H1 (cell line): ENCODE data around the gene CTF1. TPM values are rescaled to one million over a fixed set of nuclear protein-coding genes. Genes with fewer than 3 reads are reported as not detected.

ENCODE experiments used
- CTCF ChIA-PET: fragments of 300-600 bp; sonication (Branson Sonifier 250); formaldehyde crosslinking; loops from one replicate; lab custom pipeline; 2021; ENCODE audit not compliant: partially characterized antibody; lab: Charles Lee
- POLR2A ChIA-PET: fragments of 300-600 bp; sonication (Branson Sonifier 250); formaldehyde crosslinking; loops from one replicate; lab custom pipeline; 2021; ENCODE audit warnings: inconsistent platforms; ENCODE audit not compliant: partially characterized antibody; lab: Charles Lee
- DNase-seq, 2 experiments: peaks; one replicate each; pipeline versions ENCODE4 v3.0.0 to v3.0.0-alpha.2; 2010 to 2022; ENCODE audit warnings: low spot score in 2 of 2, low read depth in 1 of 2, mixed read lengths in 1 of 2
- FAIRE-seq: peaks from 2 replicates; lab custom pipeline; 2011; peaks lifted over from hg19 to GRCh38; lab: Jason Lieb, UNC
- H2AFZ ChIP-seq: 2 replicates; pipeline ENCODE4 v1.8.1; 2012; ENCODE audit warnings: low read length, inconsistent platforms
- H2AK5ac ChIP-seq: 2 replicates; pipeline ENCODE4 v1.6.1; 2013; ENCODE audit warnings: low read depth, low read length
- H2BK120ac ChIP-seq: replicated peaks from 2 replicates; pipeline ENCODE3; 2013; ENCODE audit warnings: low read depth, low read length, inconsistent platforms
- H2BK12ac ChIP-seq: 2 replicates; pipeline ENCODE4 v1.6.1; 2013; ENCODE audit warnings: low read depth, low read length
- H2BK15ac ChIP-seq: 2 replicates; pipeline ENCODE4 v1.6.1; 2013; ENCODE audit warnings: low read length
- H2BK20ac ChIP-seq: 2 replicates; pipeline ENCODE4 v1.6.1; 2013; ENCODE audit warnings: low read length
- H2BK5ac ChIP-seq: 2 replicates; pipeline ENCODE4 v1.6.1; 2013; ENCODE audit warnings: low read depth, low read length
- H3K14ac ChIP-seq: 2 replicates; pipeline ENCODE4 v1.6.1; 2013; ENCODE audit warnings: inconsistent platforms; ENCODE audit not compliant: insufficient read length
- H3K18ac ChIP-seq: 2 replicates; pipeline ENCODE4 v1.6.1; 2013; ENCODE audit warnings: low read length; ENCODE audit errors: extremely low read depth
- H3K23ac ChIP-seq: 2 replicates; pipeline ENCODE4 v1.6.1; 2013; ENCODE audit warnings: inconsistent platforms; ENCODE audit not compliant: insufficient read length
- H3K23me2 ChIP-seq: 2 replicates; pipeline ENCODE4 v1.6.1; 2013; ENCODE audit warnings: low read depth, low read length
- H3K27ac ChIP-seq: 2 replicates; pipeline ENCODE4 v1.6.1; 2011; ENCODE audit warnings: low read depth, low read length, inconsistent platforms
- H3K27me3 ChIP-seq, 4 experiments: replicated peaks in 1 of 4; 1 replicate in 1 of 4; 2 replicates in 3 of 4; pipeline versions ENCODE4 v1.6.1 to v1.8.1; 2011 to 2013; ENCODE audit warnings: low read length in 3 of 4, mild to moderate bottlenecking in 3 of 4, inconsistent platforms in 2 of 4, mixed read lengths in 2 of 4, moderate library complexity in 1 of 4; ENCODE audit not compliant: control insufficient read depth in 3 of 4, insufficient read depth in 3 of 4; ENCODE audit errors: extremely low read depth in 1 of 4
- H3K36me3 ChIP-seq, 4 experiments: 2 replicates each; pipeline versions ENCODE4 v1.6.1 to v1.8.1; 2011 to 2013; ENCODE audit warnings: mild to moderate bottlenecking in 4 of 4, low read length in 3 of 4, moderate library complexity in 2 of 4, control low read depth in 1 of 4, inconsistent platforms in 1 of 4; ENCODE audit not compliant: insufficient read depth in 4 of 4, control insufficient read depth in 2 of 4
- H3K4ac ChIP-seq: replicated peaks from 2 replicates; pipeline ENCODE3; 2013; ENCODE audit warnings: low read length, low read depth, mixed read lengths, inconsistent platforms; ENCODE audit not compliant: insufficient read length
- H3K4me1 ChIP-seq, 4 experiments: replicated peaks in 1 of 4; 1 replicate in 1 of 4; 2 replicates in 3 of 4; pipeline versions ENCODE4 v1.6.1 to v1.8.1; 2011 to 2013; ENCODE audit warnings: low read length in 3 of 4, inconsistent platforms in 2 of 4, mixed read lengths in 1 of 4; ENCODE audit not compliant: insufficient read depth in 4 of 4, control insufficient read depth in 3 of 4
- H3K4me2 ChIP-seq, 2 experiments: 2 replicates each; pipeline versions ENCODE4 v1.6.1 to v1.8.1; 2011 to 2013; ENCODE audit warnings: low read depth in 2 of 2, low read length in 2 of 2, control low read depth in 1 of 2, inconsistent platforms in 1 of 2, mild to moderate bottlenecking in 1 of 2; ENCODE audit not compliant: insufficient read depth in 1 of 2
- H3K4me3 ChIP-seq, 4 experiments: fragments of 200-600, 300-600 bp in 1 of 4; sonication (generic), shearing (Covaris generic), sonication (Bioruptor Twin) in 1 of 4; 2 replicates each; pipeline versions ENCODE4 v1.5.1 to v1.8.1; 2011 to 2016; ENCODE audit warnings: low read length in 4 of 4, low read depth in 3 of 4, control low read depth in 2 of 4, inconsistent platforms in 2 of 4, mild to moderate bottlenecking in 2 of 4, mixed read lengths in 1 of 4, moderate library complexity in 1 of 4; ENCODE audit not compliant: insufficient read depth in 2 of 4; ENCODE audit errors: extremely low read depth in 1 of 4
- H3K56ac ChIP-seq: replicated peaks from 2 replicates; pipeline ENCODE3; 2013; ENCODE audit warnings: low read depth, mild to moderate bottlenecking, mixed read lengths, low read length, inconsistent platforms; ENCODE audit not compliant: insufficient read length
- H3K79me1 ChIP-seq: 2 replicates; pipeline ENCODE4 v1.6.1; 2013; ENCODE audit warnings: low read depth, low read length, control low read depth
- H3K79me2 ChIP-seq, 2 experiments: 2 replicates each; pipeline versions ENCODE4 v1.6.1 to v1.8.1; 2012 to 2013; ENCODE audit warnings: low read length in 2 of 2, mild to moderate bottlenecking in 2 of 2, inconsistent platforms in 1 of 2; ENCODE audit not compliant: insufficient read depth in 2 of 2, control insufficient read depth in 1 of 2
- H3K9ac ChIP-seq, 4 experiments: replicated peaks in 1 of 4; 1 replicate in 1 of 4; 2 replicates in 3 of 4; pipeline versions ENCODE4 v1.6.1 to v1.8.1; 2011 to 2013; ENCODE audit warnings: low read depth in 3 of 4, low read length in 3 of 4, control low read depth in 2 of 4, mild to moderate bottlenecking in 2 of 4, moderate library complexity in 2 of 4, inconsistent platforms in 1 of 4; ENCODE audit errors: extremely low read depth in 1 of 4
- H3K9me3 ChIP-seq, 2 experiments: 2 replicates each; pipeline versions ENCODE4 v1.6.1 to v1.8.1; 2012 to 2013; ENCODE audit warnings: mild to moderate bottlenecking in 2 of 2, moderate library complexity in 2 of 2, control low read depth in 1 of 2, inconsistent platforms in 1 of 2, low read depth in 1 of 2, low read length in 1 of 2, mixed read lengths in 1 of 2; ENCODE audit not compliant: insufficient read depth in 2 of 2
- H4K20me1 ChIP-seq, 2 experiments: replicated peaks in 1 of 2; 2 replicates each; pipeline versions ENCODE3 to v1.8.1; 2011 to 2013; ENCODE audit warnings: inconsistent platforms in 2 of 2, low read length in 2 of 2, mild to moderate bottlenecking in 1 of 2; ENCODE audit not compliant: insufficient read depth in 2 of 2, control insufficient read depth in 1 of 2
- H4K5ac ChIP-seq: 2 replicates; pipeline ENCODE4 v1.6.1; 2013; ENCODE audit warnings: low read length, low read depth, mixed read lengths, inconsistent platforms; ENCODE audit not compliant: insufficient read length
- H4K8ac ChIP-seq: 2 replicates; pipeline ENCODE4 v1.8.0; 2013; ENCODE audit warnings: mild to moderate bottlenecking, moderate library complexity, low read length, inconsistent platforms; ENCODE audit not compliant: insufficient read depth; ENCODE audit errors: extremely low read depth
- H4K91ac ChIP-seq: replicated peaks from 2 replicates; pipeline ENCODE3; 2013; ENCODE audit warnings: low read length, mixed read lengths, inconsistent platforms; ENCODE audit not compliant: insufficient read length
- BCL11A ChIP-seq, 2 experiments: IDR thresholded peaks; one replicate each; pipeline ENCODE4 v1.6.1; 2011; ENCODE audit warnings: low read depth in 2 of 2, low read length in 2 of 2, mild to moderate bottlenecking in 2 of 2
- BRCA1 ChIP-seq: IDR thresholded peaks from 2 replicates; pipeline ENCODE4 v1.6.1; 2012; ENCODE audit warnings: low read depth, low read length, improper control_type of control experiment
- CHD1 ChIP-seq: IDR thresholded peaks from 2 replicates; pipeline ENCODE4 v1.6.1; 2012; ENCODE audit warnings: low read depth, low read length, improper control_type of control experiment
- CHD2 ChIP-seq: IDR thresholded peaks from 2 replicates; pipeline ENCODE4 v1.6.1; 2012; ENCODE audit warnings: low read length, improper control_type of control experiment
- CREB1 ChIP-seq: IDR thresholded peaks from 2 replicates; pipeline ENCODE4 v1.6.1; 2012; ENCODE audit warnings: inconsistent platforms
- GABPA ChIP-seq: IDR thresholded peaks from 2 replicates; pipeline ENCODE4 v1.6.1; 2011; ENCODE audit warnings: mild to moderate bottlenecking, low read length, moderate library complexity, borderline replicate concordance; ENCODE audit not compliant: insufficient read depth
- GTF2F1 ChIP-seq: IDR thresholded peaks from 2 replicates; pipeline ENCODE4 v1.6.1; 2012; ENCODE audit warnings: low read depth, low read length, improper control_type of control experiment, borderline replicate concordance
- JUN ChIP-seq: IDR thresholded peaks from 2 replicates; pipeline ENCODE4 v1.6.1; 2011; ENCODE audit warnings: low read depth, mild to moderate bottlenecking, improper control_type of control experiment, low read length
- KDM1A ChIP-seq: fragments of 200-600, 300-600 bp; sonication (generic); IDR thresholded peaks from 2 replicates; pipeline ENCODE4 v1.7.1; 2016; ENCODE audit warnings: mild to moderate bottlenecking, low read length, borderline replicate concordance
- NANOG ChIP-seq: IDR thresholded peaks from 2 replicates; pipeline ENCODE4 v1.6.1; 2011; ENCODE audit warnings: low read length, low read depth, mild to moderate bottlenecking, inconsistent platforms; ENCODE audit not compliant: insufficient read depth, poor library complexity, severe bottlenecking
- NRF1 ChIP-seq: IDR thresholded peaks from 2 replicates; pipeline ENCODE4 v1.6.1; 2011; ENCODE audit warnings: mild to moderate bottlenecking, low read depth, low read length, improper control_type of control experiment
- POLR2A ChIP-seq, 2 experiments: IDR thresholded peaks; 1 replicate in 1 of 2; 2 replicates in 1 of 2; pipeline ENCODE4 v1.6.1; 2011; ENCODE audit warnings: low read depth in 2 of 2, low read length in 2 of 2, mild to moderate bottlenecking in 2 of 2; ENCODE audit errors: control extremely low read depth in 1 of 2
- POU5F1 ChIP-seq: IDR thresholded peaks from 2 replicates; pipeline ENCODE4 v1.6.1; 2011; ENCODE audit warnings: low read depth, mild to moderate bottlenecking, low read length, moderate library complexity
- SP2 ChIP-seq: IDR thresholded peaks from 2 replicates; pipeline ENCODE4 v1.6.1; 2012; ENCODE audit warnings: mild to moderate bottlenecking, low read length, inconsistent platforms
- TAF1 ChIP-seq: IDR thresholded peaks from 2 replicates; pipeline ENCODE4 v1.6.1; 2011; ENCODE audit warnings: mild to moderate bottlenecking, low read depth, low read length
- YY1 ChIP-seq: IDR thresholded peaks from 2 replicates; pipeline ENCODE4 v1.6.1; 2011; ENCODE audit warnings: low read depth, mild to moderate bottlenecking, low read length
- WGBS, 2 experiments: shearing (Covaris generic) in 1 of 2; methylation state at CpG; one replicate each; pipeline versions ENCODE4 v1.1.6 to v1.1.7; 2013 to 2015; ENCODE audit warnings: low lambda C conversion rate in 2 of 2, mixed read lengths in 2 of 2, inconsistent platforms in 1 of 2, low coverage in 1 of 2, missing lambda C conversion rate in 1 of 2; ENCODE audit not compliant: insufficient replicate concordance in 2 of 2, insufficient coverage in 1 of 2, insufficient read length in 1 of 2; ENCODE audit errors: extremely low coverage in 1 of 2, missing lambda C conversion rate in 1 of 2; 5-methylcytosine and 5-hydroxymethylcytosine counted together
- polyA plus RNA-seq, 7 experiments: library from polyadenylated mRNA; depleted of rRNA in 3 of 7; stranded (reverse) in 5 of 7; unstranded in 2 of 7; fragments of >200 nt in 5 of 7; fragments of 200-250 nt in 2 of 7; gene quantifications; 1 replicate in 5 of 7; 2 replicates in 1 of 7; 4 replicates in 1 of 7; pipeline versions ENCODE4 v1.2.1 to v1.2.3, GENCODE V29; 2011 to 2013; ENCODE audit warnings: missing spikeins in 2 of 7, mixed read lengths in 2 of 7
- total RNA-seq: library from RNA; stranded (reverse); fragmentation: NEBNext Ultra II Directional; extraction: Animal tissue kit (Norgen Biotek cat#: 25700); gene quantifications from 2 replicates; pipeline ENCODE4 v1.2.1, GENCODE V29; 2021

CTF1 gene
- total and polyA plus RNA-seq, 2 of the 8 experiments (the other 6 are each of a cell fraction or from before 2014, with no cell fraction given) = 0.97 to 3.4 TPM

- no peaks in the 10 kb centered on the region for H3K27me3 ChIP-seq
- no peak overlapping the region for H2AFZ ChIP-seq
- H3K14ac ChIP-seq = no peak overlapping the region
- H3K9me3 ChIP-seq = no peaks in the 10 kb centered on the region
- peaks cover 0 to 28% (median 19%) of the 10 kb centered on the region in 4 experiments; a peak in 6 of 7 replicates for H3K4me1 ChIP-seq
- no peak overlapping the region for H2BK15ac ChIP-seq
- no peak overlapping the region for H2AK5ac ChIP-seq
- CTCF ChIA-PET = interaction anchor here (0.6 to 4.1 kb wide), 5 partner anchors 12 to 56 kb away, joined by 3 to 39 read pairs (median 14); partner anchors contain the start of gene HSD3B7
- no peaks in the 10 kb centered on the region; the same call in 1 of the 2 replicates for H3K79me1 ChIP-seq
- H4K20me1 ChIP-seq = peaks cover 0 to 9% of the 10 kb centered on the region in 2 experiments
- no peaks in the 10 kb centered on the region; a peak in 1 of 8 replicates for H3K36me3 ChIP-seq
- no peak overlapping the region for H4K5ac ChIP-seq
- no peak overlapping the region for H3K9ac ChIP-seq
- H3K27ac ChIP-seq = no peak overlapping the region
- no peaks in the 10 kb centered on the region for H3K79me2 ChIP-seq
- no peak overlapping the region for H4K8ac ChIP-seq
- H2BK12ac ChIP-seq = no peak overlapping the region
- H4K91ac ChIP-seq = no peak overlapping the region
- DNase-seq (no peak), FAIRE-seq (no peak)
- H2BK20ac ChIP-seq = no peak overlapping the region
- H2BK120ac ChIP-seq = no peak overlapping the region
- peaks cover 12% of the 10 kb centered on the region for H3K23me2 ChIP-seq
- no peak overlapping the region for H3K56ac ChIP-seq
- H3K4me3 ChIP-seq = no peak overlapping the region
- H3K23ac ChIP-seq = no peak overlapping the region
- POLR2A ChIA-PET = interaction anchor here (1.0 to 3.5 kb wide), 2 partner anchors 11 to 116 kb away, joined by 3 to 16 read pairs; no protein-coding TSS in a partner anchor
- H3K4me2 ChIP-seq = no peak overlapping the region
- H2BK5ac ChIP-seq = no peak overlapping the region
- 94% methylated on average over 3 of the region's 3 CpGs; no CpG with 5 or more reads in 1 of the 2 experiments for WGBS, 2 experiments
- no peak overlapping the region for H3K4ac ChIP-seq
- H3K18ac ChIP-seq = no peak overlapping the region
- TF ChIP-seq KDM1A (no peak), BRCA1 (no peak), CHD1 (no peak), POLR2A (IDR thresholded peaks at IDR 0.05; ENCODE audit: control extremely low read depth in 1 of 2, low read depth in 2 of 2, low read length in 2 of 2) (no peak), TAF1 (no peak), NANOG (no peak), CREB1 (no peak), POU5F1 (no peak), BCL11A (IDR thresholded peaks at IDR 0.05; ENCODE audit: low read depth in 2 of 2, low read length in 2 of 2) (no peak), NRF1 (no peak), GABPA (no peak), GTF2F1 (no peak), CHD2 (no peak), YY1 (no peak), JUN (no peak), SP2 (no peak)
These were observed 55.3 kb downstream of the CTF1 start for GRCh38 chr16:30951750-30952149.
